Panc1 (cell line): ENCODE data around the gene CYP1A2. TPM values are rescaled to one million over a fixed set of nuclear protein-coding genes. Genes with fewer than 3 reads are reported as not detected.

Experiments used
- ATAC-seq: fragments of 200-7000 bp; cut with Tn5 transposase; 2 replicates; pipeline ENCODE4 v1.9.1; 2020; ENCODE audit warnings: mild to moderate bottlenecking, moderate library complexity
- BruUV-seq: library from RNA; stranded (reverse); fragments of 400-500 nt; replicated peaks from 2 replicates; lab custom pipeline; 2021; lab: Mats Ljungman, UMichigan
- CTCF ChIA-PET: fragments of 300-600 bp; sonication (Branson Sonifier 250); formaldehyde crosslinking; loops from one replicate; lab custom pipeline; 2022; ENCODE audit warnings: antibody characterized with exemption; lab: Charles Lee
- POLR2A ChIA-PET: fragments of 300-600 bp; sonication (Branson Sonifier 250); formaldehyde crosslinking; loops from one replicate; lab custom pipeline; 2022; ENCODE audit warnings: antibody characterized with exemption; lab: Charles Lee
- DNase-seq: peaks from one replicate; pipeline ENCODE4 v3.0.0-alpha.2; 2010; ENCODE audit warnings: low read depth, low spot score
- H3K27ac ChIP-seq: 2 replicates; pipeline ENCODE4 v1.5.1; 2011; ENCODE audit warnings: mild to moderate bottlenecking, low read length, inconsistent platforms
- H3K27me3 ChIP-seq: fragments of 200-500 bp; sonication (Bioruptor generic); 2 replicates; pipeline ENCODE4 v1.6.0; 2014; ENCODE audit warnings: low read length, inconsistent platforms; ENCODE audit not compliant: control insufficient read depth, insufficient read depth
- H3K36me3 ChIP-seq: fragments of 200-500 bp; sonication (Bioruptor generic); 2 replicates; pipeline ENCODE4 v1.5.1; 2014; ENCODE audit warnings: inconsistent platforms, mild to moderate bottlenecking, low read length, moderate library complexity; ENCODE audit not compliant: control insufficient read depth, insufficient read depth
- H3K4me1 ChIP-seq: 2 replicates; pipeline ENCODE4 v1.5.1; 2011; ENCODE audit warnings: inconsistent platforms, mild to moderate bottlenecking, low read length, moderate library complexity; ENCODE audit not compliant: control insufficient read depth, insufficient read depth
- H3K4me3 ChIP-seq, 2 experiments: 2 replicates each; pipeline ENCODE4 v1.5.1; 2011 to 2012; ENCODE audit warnings: low read depth in 2 of 2, low read length in 2 of 2, mild to moderate bottlenecking in 2 of 2, inconsistent platforms in 1 of 2, moderate library complexity in 1 of 2
- H3K9me3 ChIP-seq: fragments of 200-500 bp; sonication (Bioruptor generic); 2 replicates; pipeline ENCODE4 v1.5.1; 2014; ENCODE audit warnings: low read depth, mild to moderate bottlenecking, inconsistent platforms, low read length, moderate library complexity; ENCODE audit not compliant: control insufficient read depth, insufficient read depth
- CTCF ChIP-seq: fragments of 450-650 bp; IDR thresholded peaks from 2 replicates; pipeline ENCODE4 v1.5.1; 2017; ENCODE audit warnings: mild to moderate bottlenecking
- SIN3A ChIP-seq: IDR thresholded peaks from 2 replicates; pipeline ENCODE4 v1.6.1; 2012; ENCODE audit warnings: low read depth, mild to moderate bottlenecking, low read length, moderate library complexity, borderline replicate concordance; ENCODE audit not compliant: insufficient read depth
- TCF7L2 ChIP-seq: IDR thresholded peaks from 2 replicates; pipeline ENCODE4 v1.6.1; 2011; ENCODE audit warnings: mild to moderate bottlenecking, low read depth, low read length, inconsistent platforms
- in situ Hi-C: cut with HindIII; loops from 2 replicates; pipeline ENCODE4 v1.10.0; 2016; ENCODE audit warnings: low sequenced_read_pairs, low pct_unique_long_range_greater_than_20kb
- intact Hi-C: fragments of 100-400 bp; cut with micrococcal nuclease; formaldehyde crosslinking; loops from one replicate; pipeline ENCODE4 v1.10.0; 2022; ENCODE audit not compliant: unreplicated experiment
- total RNA-seq: library from RNA; stranded (reverse); gene quantifications from one replicate; pipeline ENCODE4 v1.2.1, GENCODE V29; 2021; ENCODE audit not compliant: unreplicated experiment
- TF ChIP-seq, protein P1 (sequence below), 2 experiments: IDR thresholded peaks; 2 replicates each; pipeline ENCODE4 v1.6.1; 2011 to 2012; ENCODE audit warnings: low read depth in 2 of 2, control low read depth in 1 of 2, low read length in 1 of 2, mild to moderate bottlenecking in 1 of 2, moderate library complexity in 1 of 2; ENCODE audit not compliant: insufficient read depth in 1 of 2

CYP1A2 gene
- total RNA-seq, 1 experiment from 2014 or later, result not detected

- POLR2A ChIA-PET, result no interaction called here
- no peak for TF ChIP-seq CTCF
- CTCF ChIA-PET, result interaction anchor here (0.7 kb wide), 1 partner anchor 378 kb away, joined by 3 read pairs; no protein-coding TSS in a partner anchor
These were observed 6.2 kb upstream of the CYP1A2 start for GRCh38 chr15:74742422-74742821.

DNA sequence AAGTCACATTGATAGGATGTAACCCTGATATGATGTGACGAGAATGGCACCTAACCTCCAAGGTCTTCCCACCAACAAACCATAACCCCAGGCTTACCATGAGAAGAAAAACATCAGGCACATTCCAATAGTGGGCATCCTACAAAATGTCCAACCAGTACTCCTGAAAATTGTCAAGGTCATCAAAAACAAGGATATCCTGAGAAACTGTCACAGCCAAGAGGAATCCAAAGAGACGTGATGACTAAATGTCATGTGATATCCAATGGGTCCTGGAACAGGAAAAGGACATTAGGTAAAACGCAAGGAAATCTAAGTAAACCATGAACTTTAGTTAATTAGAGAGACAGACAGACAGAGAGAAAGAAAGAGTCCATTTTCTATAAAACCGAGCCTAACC, 2.3 kb upstream of the CYP1A2 start:
- no peaks in the 10 kb centered on the region for H3K4me1 ChIP-seq
- no peak for ATAC-seq
- H3K36me3 ChIP-seq, result no peaks in the 10 kb centered on the region
- BruUV-seq, result no TSS peak
- H3K4me3 ChIP-seq, result no peak overlapping the region
- ChIA-PET CTCF (no interaction called here), POLR2A (no interaction called here)
- in situ Hi-C loops, result no loop called here
- no peak overlapping the region for H3K27ac ChIP-seq
- intact Hi-C loops, result no loop called here
- no peaks in the 10 kb centered on the region for H3K9me3 ChIP-seq
- TF ChIP-seq TCF7L2 (no peak), CTCF (no peak), SIN3A (no peak)
- TF ChIP-seq, protein P1, sequence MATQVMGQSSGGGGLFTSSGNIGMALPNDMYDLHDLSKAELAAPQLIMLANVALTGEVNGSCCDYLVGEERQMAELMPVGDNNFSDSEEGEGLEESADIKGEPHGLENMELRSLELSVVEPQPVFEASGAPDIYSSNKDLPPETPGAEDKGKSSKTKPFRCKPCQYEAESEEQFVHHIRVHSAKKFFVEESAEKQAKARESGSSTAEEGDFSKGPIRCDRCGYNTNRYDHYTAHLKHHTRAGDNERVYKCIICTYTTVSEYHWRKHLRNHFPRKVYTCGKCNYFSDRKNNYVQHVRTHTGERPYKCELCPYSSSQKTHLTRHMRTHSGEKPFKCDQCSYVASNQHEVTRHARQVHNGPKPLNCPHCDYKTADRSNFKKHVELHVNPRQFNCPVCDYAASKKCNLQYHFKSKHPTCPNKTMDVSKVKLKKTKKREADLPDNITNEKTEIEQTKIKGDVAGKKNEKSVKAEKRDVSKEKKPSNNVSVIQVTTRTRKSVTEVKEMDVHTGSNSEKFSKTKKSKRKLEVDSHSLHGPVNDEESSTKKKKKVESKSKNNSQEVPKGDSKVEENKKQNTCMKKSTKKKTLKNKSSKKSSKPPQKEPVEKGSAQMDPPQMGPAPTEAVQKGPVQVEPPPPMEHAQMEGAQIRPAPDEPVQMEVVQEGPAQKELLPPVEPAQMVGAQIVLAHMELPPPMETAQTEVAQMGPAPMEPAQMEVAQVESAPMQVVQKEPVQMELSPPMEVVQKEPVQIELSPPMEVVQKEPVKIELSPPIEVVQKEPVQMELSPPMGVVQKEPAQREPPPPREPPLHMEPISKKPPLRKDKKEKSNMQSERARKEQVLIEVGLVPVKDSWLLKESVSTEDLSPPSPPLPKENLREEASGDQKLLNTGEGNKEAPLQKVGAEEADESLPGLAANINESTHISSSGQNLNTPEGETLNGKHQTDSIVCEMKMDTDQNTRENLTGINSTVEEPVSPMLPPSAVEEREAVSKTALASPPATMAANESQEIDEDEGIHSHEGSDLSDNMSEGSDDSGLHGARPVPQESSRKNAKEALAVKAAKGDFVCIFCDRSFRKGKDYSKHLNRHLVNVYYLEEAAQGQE (IDR thresholded peaks at IDR 0.05; ENCODE audit: insufficient read depth in 1 of 2, low read depth in 2 of 2, low read length in 1 of 2), result no peak
- no peaks in the 10 kb centered on the region for H3K27me3 ChIP-seq
- DNase-seq, result no peak

More at GRCh38 chr15:74742422-74742821, 6.2 kb upstream of the CYP1A2 start:
- no peak for ATAC-seq
- no peak overlapping the region for H3K4me3 ChIP-seq
- in situ Hi-C loops, result no loop called here
- intact Hi-C loops, result no loop called here
- H3K27ac ChIP-seq, result no peak overlapping the region
- no peaks in the 10 kb centered on the region for H3K27me3 ChIP-seq
- no peak for DNase-seq
- H3K9me3 ChIP-seq, result no peaks in the 10 kb centered on the region
- no peaks in the 10 kb centered on the region for H3K36me3 ChIP-seq
- no peaks in the 10 kb centered on the region for H3K4me1 ChIP-seq
- BruUV-seq, result no TSS peak
